Measurements from ENCODE around the gene SLC2A10. TPM values are rescaled to one million over a fixed set of nuclear protein-coding genes. Genes with fewer than 3 reads are reported as not detected.
A peak's percentile ranks its signal among the peaks of the same experiment; 100 is the strongest.

SLC2A10 gene
- total RNA-seq, 4 donors from 2014 or later, result 3.9 to 14.9 (median 10.0) TPM

DNA sequence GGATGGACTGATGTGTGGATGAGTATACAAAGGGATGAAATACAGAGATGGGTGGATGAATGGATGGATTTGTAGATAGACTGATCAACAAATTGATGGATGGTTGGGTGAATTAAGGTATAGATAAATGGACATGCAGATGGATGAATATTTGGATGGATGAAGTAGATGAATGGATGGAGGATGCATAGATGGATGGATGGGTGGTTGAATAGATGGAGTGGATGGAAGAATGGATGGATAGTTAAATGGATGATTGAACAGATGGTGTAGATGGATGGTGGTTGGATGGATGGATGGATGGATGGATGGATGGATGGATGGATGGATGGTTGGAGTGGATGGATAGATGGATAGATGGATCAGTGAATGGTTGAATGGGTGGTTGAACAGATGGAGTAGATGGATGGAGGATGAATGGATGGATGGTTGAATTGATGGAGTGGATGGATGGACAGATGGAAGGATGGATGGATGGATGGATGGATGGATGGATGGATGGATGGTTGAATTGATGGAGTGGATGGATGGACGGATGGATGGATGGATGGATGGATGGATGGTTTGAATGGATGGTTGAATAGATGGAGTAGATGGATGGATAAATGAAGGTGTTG, 15.0 kb downstream of the SLC2A10 start:
- H3K4me3 ChIP-seq (ENCODE audit: low read depth, poor library complexity, severe bottlenecking), result no peak overlapping the region
- TF ChIP-seq, protein P1, sequence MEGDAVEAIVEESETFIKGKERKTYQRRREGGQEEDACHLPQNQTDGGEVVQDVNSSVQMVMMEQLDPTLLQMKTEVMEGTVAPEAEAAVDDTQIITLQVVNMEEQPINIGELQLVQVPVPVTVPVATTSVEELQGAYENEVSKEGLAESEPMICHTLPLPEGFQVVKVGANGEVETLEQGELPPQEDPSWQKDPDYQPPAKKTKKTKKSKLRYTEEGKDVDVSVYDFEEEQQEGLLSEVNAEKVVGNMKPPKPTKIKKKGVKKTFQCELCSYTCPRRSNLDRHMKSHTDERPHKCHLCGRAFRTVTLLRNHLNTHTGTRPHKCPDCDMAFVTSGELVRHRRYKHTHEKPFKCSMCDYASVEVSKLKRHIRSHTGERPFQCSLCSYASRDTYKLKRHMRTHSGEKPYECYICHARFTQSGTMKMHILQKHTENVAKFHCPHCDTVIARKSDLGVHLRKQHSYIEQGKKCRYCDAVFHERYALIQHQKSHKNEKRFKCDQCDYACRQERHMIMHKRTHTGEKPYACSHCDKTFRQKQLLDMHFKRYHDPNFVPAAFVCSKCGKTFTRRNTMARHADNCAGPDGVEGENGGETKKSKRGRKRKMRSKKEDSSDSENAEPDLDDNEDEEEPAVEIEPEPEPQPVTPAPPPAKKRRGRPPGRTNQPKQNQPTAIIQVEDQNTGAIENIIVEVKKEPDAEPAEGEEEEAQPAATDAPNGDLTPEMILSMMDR (IDR thresholded peaks at IDR 0.05), result peak in 1 of 3 donors; percentile 48
- TF ChIP-seq POLR2A (IDR thresholded peaks at IDR 0.05), result no peak
- no peak for DNase-seq (ENCODE audit: low spot score in 2 of 2)
- WGBS, 2 donors, result 18 to 31% methylated on average over 1 of the region's 1 CpG
- intact Hi-C loops (cut with DNase I; ENCODE audit: low total_unique reads), result no loop called here

DNA sequence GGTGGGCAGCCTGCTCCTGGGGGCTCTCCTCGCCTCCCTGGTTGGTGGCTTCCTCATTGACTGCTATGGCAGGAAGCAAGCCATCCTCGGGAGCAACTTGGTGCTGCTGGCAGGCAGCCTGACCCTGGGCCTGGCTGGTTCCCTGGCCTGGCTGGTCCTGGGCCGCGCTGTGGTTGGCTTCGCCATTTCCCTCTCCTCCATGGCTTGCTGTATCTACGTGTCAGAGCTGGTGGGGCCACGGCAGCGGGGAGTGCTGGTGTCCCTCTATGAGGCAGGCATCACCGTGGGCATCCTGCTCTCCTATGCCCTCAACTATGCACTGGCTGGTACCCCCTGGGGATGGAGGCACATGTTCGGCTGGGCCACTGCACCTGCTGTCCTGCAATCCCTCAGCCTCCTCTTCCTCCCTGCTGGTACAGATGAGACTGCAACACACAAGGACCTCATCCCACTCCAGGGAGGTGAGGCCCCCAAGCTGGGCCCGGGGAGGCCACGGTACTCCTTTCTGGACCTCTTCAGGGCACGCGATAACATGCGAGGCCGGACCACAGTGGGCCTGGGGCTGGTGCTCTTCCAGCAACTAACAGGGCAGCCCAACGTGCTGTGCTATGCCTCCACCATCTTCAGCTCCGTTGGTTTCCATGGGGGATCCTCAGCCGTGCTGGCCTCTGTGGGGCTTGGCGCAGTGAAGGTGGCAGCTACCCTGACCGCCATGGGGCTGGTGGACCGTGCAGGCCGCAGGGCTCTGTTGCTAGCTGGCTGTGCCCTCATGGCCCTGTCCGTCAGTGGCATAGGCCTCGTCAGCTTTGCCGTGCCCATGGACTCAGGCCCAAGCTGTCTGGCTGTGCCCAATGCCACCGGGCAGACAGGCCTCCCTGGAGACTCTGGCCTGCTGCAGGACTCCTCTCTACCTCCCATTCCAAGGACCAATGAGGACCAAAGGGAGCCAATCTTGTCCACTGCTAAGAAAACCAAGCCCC, 16.0 kb downstream of the SLC2A10 start:
- 96 to 97% methylated on average over 19 to 26 of the region's 27 CpGs for WGBS, 2 donors
- TF ChIP-seq, protein P1 (IDR thresholded peaks at IDR 0.05), result no peak
- TF ChIP-seq POLR2A (IDR thresholded peaks at IDR 0.05), result no peak
- intact Hi-C loops (cut with DNase I; ENCODE audit: low total_unique reads), result no loop called here
- no peak overlapping the region for H3K4me3 ChIP-seq (ENCODE audit: low read depth, poor library complexity, severe bottlenecking)
- no peak for DNase-seq (ENCODE audit: low spot score in 2 of 2)

DNA sequence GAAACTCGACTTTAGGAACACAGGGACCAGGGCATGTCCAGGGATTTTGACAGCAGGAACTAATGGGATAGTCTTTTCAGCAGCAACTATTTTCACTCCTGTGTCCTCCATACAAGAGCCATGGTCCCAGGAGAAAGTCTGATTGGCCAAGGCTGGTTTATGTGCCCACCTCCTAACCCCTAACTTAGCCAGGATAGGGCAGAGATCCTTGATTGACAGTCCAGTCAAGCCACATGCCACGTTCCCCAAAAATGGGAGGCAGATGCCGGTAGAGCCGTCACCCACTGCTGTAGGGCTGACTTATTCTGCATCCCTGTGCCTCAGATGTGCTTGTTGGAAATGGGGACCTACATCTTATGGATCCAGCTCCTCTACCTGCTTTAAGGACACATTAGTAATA, 22.3 kb downstream of the SLC2A10 start:
- no peak overlapping the region for H3K4me3 ChIP-seq (ENCODE audit: low read depth, poor library complexity, severe bottlenecking)
- 79 to 85% methylated on average over 4 of the region's 4 CpGs for WGBS, 2 donors
- intact Hi-C loops (cut with DNase I; ENCODE audit: low total_unique reads), result no loop called here
- DNase-seq (ENCODE audit: low spot score in 2 of 2), result no peak
- no peak for TF ChIP-seq POLR2A (IDR thresholded peaks at IDR 0.05)
- TF ChIP-seq, protein P1 (IDR thresholded peaks at IDR 0.05), result no peak

DNA sequence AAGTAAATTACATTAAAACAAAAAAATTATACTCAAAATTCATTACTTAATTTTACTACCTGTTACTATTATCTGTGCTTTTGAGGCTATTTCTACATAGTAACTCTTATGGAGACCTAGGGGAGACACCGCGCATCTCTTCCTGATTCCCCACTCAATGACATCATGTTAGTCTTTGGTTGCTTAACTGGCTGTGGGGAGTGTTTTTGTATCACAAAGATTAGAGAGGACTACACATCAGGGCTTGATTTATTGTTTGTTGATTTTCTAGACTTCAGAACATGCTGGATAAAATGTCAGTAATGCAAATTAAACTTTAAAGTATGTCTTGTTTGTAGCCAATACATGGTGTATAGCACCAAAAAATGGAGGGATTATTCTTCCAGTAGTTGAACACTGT, 26.0 kb downstream of the SLC2A10 start:
- 95 to 100% methylated on average over 2 of the region's 2 CpGs for WGBS, 2 donors
- no peak for DNase-seq (ENCODE audit: low spot score in 2 of 2)
- no peak overlapping the region for H3K4me3 ChIP-seq (ENCODE audit: low read depth, poor library complexity, severe bottlenecking)
- intact Hi-C loops (cut with DNase I; ENCODE audit: low total_unique reads), result no loop called here
- TF ChIP-seq, protein P1 (IDR thresholded peaks at IDR 0.05), result no peak
- no peak for TF ChIP-seq POLR2A (IDR thresholded peaks at IDR 0.05)

DNA sequence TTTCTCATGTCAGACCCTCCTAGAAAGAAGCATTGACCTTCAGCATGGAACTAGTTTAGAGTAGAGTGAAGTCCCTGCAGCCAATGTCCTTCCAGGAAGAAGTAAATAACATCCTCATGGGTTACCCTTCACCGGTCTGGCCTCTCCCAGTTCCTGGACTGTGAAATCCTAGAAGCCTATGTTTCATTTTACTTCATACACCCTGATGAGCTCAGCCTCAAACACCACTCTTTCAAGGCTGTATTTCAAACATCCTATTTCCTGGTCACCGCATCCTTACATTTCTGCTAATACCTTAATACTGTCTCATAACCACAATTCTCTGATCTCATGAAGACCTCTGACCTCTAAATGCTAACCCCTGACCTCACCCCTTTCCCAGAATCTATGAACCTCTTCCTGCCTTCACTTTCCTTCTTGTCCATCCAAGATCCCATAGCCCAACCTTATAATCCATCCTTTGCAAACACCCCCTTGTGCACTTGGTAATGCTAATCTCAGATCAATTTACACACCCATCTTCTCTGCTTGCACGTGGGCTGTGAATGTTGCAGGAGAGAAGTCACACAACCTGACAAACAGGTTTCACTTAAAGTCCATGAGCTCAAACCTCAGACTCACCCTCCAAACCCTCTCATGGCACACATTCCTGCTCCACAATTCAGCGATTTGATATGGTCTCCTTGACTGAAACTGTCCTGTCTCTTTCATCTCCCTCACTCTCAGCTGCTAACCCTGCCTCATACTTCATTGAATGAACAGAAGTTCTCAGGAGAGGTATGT, 30.2 kb downstream of the SLC2A10 start:
- H3K4me3 ChIP-seq (ENCODE audit: low read depth, poor library complexity, severe bottlenecking), result no peak overlapping the region
- intact Hi-C loops (cut with DNase I; ENCODE audit: low total_unique reads), result no loop called here
- TF ChIP-seq, protein P1 (IDR thresholded peaks at IDR 0.05), result no peak
- TF ChIP-seq POLR2A (IDR thresholded peaks at IDR 0.05), result no peak
- DNase-seq (ENCODE audit: low spot score in 2 of 2), result no peak
- 52 to 54% methylated on average over 4 of the region's 4 CpGs for WGBS, 2 donors

Data from lower leg skin (tissue), 4 donors.